GM18502 (cell line): Measurements from ENCODE around the gene TRAF3.
"Not testable (repeated sequence)": the region's sequence is repeated elsewhere in the genome, so short reads cannot be mapped to it uniquely, and the experiment has no call there.

Experiments
- ATAC-seq: cut with Tn5 transposase; IDR thresholded peaks from one replicate; pipeline ENCODE4 v1.9.1; 2021; ENCODE audit warnings: mild to moderate bottlenecking; ENCODE audit not compliant: unreplicated experiment, poor library complexity

Gene TRAF3

DNA sequence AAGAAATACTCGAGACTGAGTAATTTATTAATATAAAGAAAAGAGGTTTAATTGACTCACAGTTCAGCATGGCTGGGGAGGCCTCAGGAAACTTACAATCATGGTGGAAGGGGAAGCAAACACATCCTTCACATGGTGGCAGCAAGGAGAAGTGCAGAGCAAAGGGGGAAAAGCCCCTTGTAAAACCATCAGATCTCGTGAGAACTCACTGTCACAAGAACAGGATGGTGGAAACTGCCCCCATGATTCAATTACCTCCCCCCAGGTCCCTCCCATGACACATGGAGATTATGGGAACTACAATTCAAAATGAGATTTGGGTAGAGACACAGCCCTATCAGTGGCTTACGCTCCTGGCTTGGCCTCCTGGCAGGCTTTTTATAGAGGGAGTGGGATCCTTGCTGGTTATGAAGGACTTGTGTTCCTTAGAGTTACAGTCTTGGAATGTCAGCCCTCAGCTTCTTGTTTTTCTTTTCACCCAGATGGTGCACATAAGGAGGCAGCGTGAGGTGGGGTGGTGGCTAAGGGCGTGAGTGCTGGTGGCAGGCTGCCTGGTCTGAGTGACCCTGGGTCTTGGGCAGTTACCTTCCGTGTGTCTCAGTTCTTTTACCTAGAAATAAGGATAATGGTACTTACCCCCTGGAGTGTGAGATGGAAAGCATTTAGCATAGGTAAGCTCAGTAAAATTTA lies 25.7 kb downstream of the TRAF3 start:
- no peak for ATAC-seq

DNA sequence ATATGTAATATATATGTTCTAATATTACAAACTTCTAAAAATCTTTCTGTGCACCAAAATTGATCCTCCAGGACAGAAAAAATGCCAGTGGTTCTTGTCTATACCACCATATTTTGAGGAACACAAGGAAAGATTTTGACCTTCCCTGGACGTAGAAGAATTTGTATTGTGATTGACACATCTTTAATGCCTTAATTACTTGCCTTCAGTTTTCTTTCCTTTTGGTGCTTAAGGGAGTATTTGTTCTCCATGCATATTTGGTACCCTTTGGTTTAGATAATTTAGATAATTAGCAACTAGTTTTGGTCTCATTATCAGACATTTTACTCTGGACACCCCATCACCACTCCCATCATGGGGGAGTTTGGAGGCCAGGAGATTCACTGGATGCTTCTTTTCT lies 27.6 kb downstream of the TRAF3 start:
- ATAC-seq, result no peak

DNA sequence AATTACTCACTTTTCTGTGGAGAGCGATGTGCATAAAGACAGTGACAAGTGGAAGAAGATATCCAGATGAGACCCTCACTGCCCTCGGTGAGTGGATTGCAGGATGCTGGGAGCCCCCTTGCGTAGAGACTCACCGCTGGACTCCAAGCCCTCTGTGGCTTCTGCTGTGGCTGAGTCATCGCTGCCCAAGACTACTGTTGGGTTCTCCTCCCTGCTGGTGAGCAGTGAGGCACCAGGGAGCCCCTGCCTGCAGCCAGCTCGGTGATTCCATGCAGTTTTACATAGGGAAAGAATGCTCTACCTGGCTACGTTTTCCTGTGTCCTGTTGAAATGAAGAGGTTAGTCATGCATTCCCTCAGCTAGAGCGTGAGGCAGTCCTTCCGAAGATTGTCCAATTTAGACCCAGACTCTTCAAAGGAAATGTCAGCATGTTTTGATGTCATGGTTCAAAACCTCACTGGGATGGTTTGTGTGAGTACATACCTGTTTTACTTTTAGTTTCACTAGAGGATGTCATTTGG lies 28.2 kb downstream of the TRAF3 start:
- ATAC-seq, result peak; percentile 42

DNA sequence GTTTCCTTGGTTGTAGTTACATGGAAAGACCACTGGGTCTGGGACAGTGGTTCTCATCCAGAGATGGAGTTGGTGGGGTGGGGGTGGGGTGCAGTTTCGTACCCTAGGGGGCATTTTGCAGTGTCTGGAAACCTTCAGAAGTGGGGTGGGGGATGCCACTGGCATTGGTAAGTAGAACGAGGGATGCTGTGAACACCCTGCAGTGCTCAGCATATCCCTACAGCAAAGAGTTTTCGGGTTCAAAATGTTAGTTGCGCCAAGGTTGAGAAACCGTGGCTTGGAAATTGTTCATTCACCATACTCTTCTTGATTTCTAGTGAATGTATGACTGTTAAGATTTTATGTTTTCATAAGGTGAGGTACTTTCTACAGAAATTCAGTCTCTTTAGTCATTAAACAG lies 28.7 kb downstream of the TRAF3 start:
- ATAC-seq, result no peak

DNA sequence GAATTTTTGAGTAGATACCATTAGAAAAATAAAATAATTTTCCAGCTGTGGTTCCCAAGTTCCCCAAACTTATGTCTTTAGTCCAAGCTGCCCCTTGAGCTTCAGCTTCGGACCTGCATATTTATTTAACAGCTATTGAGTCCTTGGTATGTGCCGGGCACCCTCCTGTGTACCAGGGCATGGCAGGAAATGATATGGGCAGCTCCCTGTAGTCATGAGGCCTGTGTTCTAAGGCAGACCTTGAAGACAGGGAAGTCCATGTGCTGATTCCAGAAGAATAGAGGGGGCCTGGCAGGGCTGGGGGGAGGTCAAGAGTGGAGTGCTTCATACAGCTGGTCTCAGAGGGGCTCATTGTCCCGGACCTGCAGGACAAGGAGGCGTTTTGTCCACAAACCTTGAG lies 29.2 kb downstream of the TRAF3 start:
- no peak for ATAC-seq

DNA sequence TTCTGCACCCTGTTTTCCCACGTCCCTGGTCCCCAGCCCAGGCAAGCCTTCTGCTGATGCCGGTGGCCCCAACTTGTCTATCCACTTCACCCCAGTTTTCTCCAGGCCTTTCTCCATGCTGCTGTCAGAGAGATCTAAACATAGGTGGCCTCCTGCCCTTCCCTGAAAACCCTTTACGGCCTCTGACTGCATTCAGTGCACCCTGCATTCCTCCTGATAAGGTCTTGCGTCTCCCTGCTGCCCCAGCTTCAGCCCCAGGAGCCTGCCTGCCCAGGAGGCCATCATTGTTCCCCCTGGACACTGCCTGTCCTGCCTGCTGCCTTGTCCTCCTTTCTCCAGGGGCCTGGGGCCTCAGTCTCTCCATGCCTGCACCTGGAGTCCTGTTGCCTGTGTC lies 29.8 kb downstream of the TRAF3 start:
- no peak for ATAC-seq

DNA sequence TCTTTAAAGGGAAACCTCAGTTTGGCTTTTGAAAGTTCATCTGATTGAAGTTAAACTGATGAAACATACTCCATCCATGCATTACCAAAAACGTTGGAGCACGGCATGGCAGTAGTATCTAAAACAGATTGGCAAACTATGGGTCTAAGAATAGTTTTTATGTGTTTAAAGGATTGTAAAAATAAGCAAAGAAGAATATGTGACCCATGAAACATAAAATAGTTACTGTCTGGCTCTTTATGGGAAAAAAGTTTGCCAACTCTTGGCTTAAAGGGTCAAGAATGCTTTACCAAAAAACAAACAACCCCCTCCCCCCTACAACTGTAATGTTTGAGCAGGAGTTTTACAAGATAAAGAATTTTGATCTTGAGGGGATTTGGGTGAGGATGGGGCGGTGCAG lies 32.6 kb downstream of the TRAF3 start:
- ATAC-seq, result no peak

DNA sequence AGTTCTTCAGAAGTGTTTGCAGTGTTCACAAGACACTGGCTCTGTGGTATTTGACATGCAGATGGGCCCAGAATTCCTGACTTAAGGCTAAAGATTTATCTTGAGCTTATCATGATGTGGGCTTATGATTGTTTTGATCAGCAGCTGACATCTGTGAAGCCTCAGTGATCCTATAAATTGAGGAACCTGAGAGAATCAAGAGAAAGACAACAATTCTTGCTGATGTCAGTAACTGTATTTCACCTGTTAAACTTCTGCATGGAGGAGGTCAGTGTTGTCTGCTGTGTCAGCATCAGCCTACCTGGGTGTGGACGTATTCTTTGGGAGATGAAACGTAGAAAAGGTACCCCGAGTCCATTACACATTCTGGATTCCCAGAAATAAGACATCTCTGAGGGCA lies 33.3 kb downstream of the TRAF3 start:
- ATAC-seq, result no peak

DNA sequence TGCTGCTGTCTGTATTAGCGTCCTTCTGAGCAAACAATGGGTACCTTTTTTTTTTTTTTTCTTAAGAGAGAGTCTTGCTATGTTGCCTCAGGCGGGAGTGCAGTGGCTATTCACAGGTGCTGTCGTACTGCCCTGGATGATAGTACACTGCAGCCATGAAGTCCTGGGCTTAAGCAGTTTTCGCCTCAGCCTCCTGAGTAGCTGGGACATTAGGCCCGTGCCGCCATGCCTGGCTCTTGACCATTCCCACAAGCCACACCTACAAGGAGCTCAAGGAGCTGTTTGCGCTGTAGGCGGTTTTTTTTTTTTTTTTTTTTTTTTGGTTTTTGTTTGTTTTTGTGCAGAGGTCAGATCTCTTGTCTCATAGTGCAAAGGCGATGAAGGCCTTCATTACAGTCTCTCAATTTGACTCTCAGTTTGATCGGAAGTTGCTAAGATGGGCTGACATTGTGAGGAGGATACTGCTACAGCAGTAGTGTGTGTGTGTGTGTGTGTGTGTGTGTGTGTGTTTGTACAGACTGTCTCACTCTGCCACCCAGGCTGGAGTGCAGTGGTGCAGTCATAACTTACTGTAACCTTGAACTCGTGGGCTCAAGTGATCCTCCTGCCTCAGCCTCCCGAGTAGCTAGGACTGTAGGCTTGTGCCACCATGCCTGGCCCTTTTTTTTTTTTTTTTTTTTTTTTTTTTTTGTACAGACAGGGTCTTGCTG lies 34.2 kb downstream of the TRAF3 start:
- no peak for ATAC-seq

DNA sequence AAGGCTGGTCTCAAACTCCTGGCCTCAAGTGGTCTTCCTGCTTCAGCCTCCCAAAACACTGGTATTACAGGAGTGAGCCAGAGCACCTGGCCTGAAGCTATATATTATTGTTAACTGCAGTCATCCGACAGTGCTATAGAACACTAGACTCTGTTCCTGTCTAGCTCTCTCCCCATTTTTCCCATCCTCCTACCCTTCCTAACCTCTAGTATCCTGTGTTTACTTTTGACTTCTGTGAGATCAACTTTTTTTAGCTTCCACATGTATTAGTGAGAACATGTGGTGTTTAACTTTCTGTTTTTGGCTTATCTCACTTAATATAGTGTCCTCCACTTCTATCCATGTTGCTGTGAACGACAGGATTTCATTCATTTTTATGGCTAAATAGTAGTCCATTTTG lies 34.7 kb downstream of the TRAF3 start:
- ATAC-seq, result no peak

DNA sequence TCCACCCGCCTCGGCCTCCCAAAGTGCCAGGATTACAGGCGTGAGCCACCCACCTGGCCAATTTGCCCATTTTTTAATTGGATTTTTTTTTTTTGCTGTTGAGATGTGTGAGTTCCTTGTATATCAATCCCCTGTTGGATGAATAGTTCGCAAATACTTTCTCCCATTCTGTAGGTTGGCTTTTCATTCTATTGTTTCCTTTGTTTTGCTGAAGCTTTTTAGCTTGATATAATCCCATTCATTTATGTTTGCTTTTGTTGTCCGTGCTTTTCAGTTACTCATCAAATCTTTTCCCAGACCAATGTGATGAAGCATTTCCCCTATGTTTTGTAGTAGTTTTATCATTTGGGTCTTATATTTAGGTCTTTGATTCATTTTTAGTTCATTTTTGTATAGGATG lies 36.4 kb downstream of the TRAF3 start:
- ATAC-seq, result no peak

DNA sequence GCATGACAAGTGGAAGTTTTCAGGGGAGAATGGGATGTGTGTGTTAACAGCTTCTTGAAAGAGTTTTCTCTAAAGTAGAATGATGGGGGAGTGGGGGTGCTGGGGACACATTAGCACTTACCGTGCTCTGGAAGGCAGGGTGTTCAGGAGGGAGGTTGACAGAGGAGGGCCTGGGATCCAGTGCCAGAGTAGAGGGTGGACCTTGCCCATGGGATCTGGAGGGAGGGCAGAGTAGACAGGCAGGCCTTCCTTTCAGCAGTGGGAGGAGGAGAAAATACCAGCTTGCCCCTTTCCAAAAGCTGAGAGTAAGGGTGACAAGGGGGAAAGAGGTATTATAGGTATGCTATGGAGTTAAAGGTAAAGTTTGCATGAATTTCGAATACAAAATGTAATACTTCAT lies 40.1 kb downstream of the TRAF3 start:
- ATAC-seq, result no peak

DNA sequence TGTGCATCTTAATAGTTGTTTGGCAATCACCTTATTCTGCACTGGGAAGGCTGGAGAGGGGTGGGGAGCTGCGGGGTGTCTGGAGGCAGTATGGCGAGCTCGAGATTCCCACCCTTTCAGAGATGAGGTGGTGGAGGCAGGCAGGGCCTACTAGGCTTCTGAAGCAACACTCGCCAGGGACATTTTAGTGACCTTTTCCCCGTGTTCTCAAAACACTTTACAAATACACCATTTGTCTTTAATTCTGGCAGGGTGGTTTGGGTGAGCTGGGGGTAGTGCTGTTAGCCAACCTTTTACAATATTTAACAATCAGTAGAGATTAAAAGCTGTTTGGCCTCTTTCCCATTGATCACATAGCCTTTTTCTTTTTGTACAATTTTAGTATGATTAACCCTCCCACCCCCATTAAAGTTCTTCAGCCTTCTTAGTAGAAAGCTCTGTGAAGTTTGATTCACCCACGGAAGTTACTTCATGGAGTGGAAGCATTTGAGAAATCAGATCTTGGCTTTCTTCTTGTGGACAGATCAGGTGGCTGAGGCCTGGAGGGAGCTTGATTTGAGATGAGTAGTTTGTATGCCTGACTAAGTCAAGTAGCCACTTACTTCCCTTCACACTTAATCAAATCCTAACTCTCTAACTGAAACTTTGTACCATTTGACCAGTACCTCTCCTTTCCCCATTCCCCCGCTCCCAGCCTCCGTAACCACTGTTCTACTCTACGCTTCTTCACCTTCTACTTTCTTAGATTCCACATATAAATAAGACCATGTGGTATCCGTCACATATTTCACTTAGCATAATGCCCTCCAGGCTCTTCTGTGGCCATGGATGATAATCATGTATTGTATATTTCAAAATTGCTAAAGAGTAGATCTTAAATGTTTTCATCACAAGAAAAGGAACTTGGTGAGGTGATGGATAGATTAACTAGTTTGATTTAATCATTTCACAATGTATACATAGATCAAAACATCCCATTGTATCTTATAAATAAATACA lies 41.0 kb downstream of the TRAF3 start:
- ATAC-seq, result no peak

DNA sequence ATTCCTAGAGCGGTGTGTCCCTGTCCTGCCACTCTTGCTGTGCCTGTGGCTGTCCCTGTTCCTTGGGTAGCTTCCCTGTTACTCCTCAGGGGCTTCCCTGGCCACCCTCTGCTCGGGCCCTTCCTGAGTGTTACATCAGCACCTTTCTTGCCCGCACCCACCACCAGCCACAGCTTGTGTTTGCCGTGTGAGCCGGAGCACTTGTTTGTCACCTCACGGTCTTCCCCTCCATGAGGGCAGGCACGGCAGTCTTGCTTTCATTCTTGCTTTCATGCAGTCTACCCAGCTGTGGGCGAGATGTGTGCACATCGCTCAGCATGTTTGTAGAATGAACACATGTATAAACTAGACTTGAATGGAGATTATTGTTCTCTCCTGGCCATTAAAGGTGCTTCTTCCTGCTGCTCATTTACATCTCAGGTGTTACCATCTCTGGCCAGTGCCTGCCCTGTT lies 42.0 kb downstream of the TRAF3 start:
- peak; percentile 76 for ATAC-seq

DNA sequence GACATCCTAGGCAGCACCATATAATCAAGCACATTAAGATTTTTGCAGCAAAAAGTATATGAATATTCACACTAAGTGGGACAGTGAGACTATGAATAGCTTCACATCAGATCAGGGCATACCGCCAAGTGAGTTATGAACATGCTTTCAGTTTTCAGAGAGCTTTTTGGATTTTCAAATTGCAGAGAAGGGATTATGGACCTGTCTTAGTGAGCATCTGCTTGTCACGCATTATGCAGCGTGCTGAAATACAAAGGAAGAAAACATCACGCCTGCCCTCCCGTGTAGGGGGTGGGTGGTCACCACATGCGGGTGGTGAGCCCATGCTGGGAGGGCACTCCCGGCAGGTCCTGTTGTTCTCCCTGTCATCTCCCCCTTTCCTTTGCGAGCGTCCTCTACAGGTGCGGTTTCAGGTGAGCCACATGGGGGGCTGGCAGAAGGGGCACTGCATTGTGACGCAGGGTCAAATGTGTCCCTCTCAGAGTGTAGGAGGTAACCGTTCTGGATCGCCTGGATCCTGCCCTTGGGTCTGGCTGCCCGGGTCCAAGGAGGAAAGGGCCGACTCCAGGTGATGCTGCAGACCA lies 42.6 kb downstream of the TRAF3 start:
- ATAC-seq, result peak; percentile 20

DNA sequence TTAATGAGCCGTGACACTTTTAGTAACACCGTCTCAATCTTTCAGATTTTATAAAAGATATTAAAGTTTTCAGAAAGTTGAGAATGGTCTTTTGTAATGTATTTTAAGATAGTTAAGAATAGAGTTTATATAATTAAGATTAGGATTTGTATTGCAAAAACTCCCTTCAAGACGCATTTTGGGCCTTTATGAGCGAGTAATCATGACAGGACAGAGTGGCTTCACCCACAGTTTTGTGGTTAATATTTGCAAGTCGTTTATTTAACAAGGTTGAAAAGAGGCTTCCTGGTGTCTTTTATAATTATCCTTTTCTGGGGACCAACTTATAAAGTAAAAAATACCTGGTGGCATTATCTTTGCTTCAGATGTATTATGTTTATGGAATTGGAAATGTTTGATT lies 44.0 kb downstream of the TRAF3 start:
- no peak for ATAC-seq

DNA sequence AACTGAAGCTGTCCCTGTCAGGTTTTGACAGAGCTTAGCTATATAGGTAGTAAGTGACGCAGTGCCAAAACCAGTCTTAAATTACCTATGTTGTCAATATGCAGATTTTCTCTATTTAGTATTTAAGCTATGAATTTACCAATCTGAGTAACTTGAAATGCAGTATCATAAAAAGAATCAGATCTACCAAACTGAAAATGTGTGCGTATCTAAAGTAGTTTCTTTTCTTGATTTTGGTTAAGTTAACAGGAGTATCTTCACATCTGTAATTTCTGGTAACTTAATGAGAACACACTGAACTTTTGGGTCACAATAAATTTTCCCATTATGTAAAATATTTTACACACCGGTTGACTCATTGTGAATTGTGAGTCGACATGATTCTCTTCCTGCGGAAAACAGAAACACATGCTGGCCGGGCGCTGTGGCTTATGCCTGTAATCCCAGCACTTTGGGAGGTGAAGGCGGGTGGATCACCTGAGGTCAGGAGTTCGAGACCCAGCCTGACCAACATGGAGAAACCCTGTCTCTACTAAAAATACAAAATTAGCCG lies 45.1 kb downstream of the TRAF3 start:
- no peak for ATAC-seq

DNA sequence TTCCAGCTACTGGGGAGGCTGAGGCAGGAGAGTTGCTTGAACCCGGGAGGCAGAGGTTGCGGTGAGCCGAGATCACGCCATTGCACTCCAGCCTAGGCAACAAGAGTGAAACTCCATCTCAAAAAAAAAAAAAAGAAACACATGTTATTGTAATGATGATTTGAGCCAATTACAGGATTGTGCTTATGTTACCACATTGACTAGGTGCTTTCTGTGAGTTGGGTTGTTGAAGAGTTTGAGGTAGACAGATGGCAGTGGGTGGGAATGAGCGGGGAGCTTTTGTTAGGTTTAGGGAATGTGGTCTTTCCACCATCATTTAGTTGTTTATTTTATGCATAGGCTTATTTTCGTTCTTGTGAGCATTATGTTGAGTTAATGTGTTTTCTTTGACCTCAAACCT lies 45.6 kb downstream of the TRAF3 start:
- ATAC-seq, result not testable (repeated sequence)

DNA sequence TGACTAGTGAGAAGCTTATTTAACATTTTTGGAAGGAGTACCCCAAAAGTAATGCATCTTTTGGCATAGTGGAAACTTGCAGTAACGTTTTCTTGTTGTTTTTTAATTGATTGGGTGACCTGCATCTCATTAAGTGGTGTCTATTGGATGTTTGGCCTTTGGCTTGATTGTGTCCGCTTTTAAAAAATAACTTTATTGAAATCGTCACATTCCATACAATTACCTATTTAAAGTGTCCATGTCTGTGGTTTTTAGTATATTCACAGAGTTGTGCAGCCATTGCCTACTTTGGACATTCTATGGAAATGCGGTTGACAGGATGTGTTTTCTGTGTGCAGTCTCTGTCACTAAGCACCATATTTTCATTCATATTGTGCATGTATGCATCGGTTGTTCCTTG lies 46.3 kb downstream of the TRAF3 start:
- no peak for ATAC-seq

DNA sequence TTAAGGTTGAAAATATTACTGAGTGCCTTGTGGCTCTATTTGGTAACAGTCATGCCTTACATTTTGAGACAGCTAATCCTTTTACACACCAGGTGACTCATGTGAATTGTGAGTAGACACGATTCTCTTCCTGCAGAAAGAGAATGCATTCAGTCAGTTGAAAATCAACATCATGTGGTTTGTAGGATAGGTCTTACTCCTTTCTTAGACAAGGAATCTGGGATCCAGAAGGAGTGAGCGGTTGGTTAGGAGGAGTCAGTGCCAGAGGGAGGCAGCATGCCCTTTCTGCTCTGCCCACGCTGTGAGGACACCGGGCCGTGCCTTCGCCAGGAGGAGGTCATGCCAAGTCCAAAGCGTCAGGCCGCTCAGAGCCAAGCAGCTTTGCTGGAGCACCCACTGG lies 47.6 kb downstream of the TRAF3 start:
- ATAC-seq, result no peak
